K562 (cell line): ENCODE data around the gene APBA2. TPM values are rescaled to one million over a fixed set of nuclear protein-coding genes. Genes with fewer than 3 reads are reported as not detected.

Source experiments
- ATAC-seq: fragments of 200-7000 bp; cut with Tn5 transposase; 3 replicates; pipeline ENCODE4 v1.9.1; 2020; ENCODE audit warnings: moderate library complexity
- BruUV-seq: library from RNA; stranded (reverse); fragments of 400-500 nt; replicated peaks from 2 replicates; lab custom pipeline; 2021; lab: Mats Ljungman, UMichigan
- CTCF ChIA-PET: fragments of 300-600 bp; formaldehyde crosslinking; extraction: SDS; loops from one replicate; lab custom pipeline; 2021; ENCODE audit warnings: low intra/inter-chr PET ratio; lab: Yijun Ruan, JAX
- POLR2A ChIA-PET: fragments of 300-600, 350-650 bp; sonication (Branson Sonifier 250); formaldehyde crosslinking; extraction: SDS; loops from one replicate; lab custom pipeline; 2021; ENCODE audit warnings: antibody characterized with exemption, inconsistent platforms; lab: Yijun Ruan, JAX
- DNase-seq, 4 experiments: peaks; one replicate each; pipeline versions ENCODE4 v3.0.0 to v3.0.0-alpha.2; 2011 to 2018; ENCODE audit warnings: low spot score in 3 of 4, mixed read lengths in 3 of 4; ENCODE audit errors: extremely low read depth in 1 of 4
- FAIRE-seq: peaks from 2 replicates; lab custom pipeline; 2011; peaks lifted over from hg19 to GRCh38; lab: Jason Lieb, UNC
- H2AFZ ChIP-seq: 2 replicates; pipeline ENCODE4 v1.6.0; 2011; ENCODE audit warnings: low read depth, low read length, control low read depth, inconsistent platforms
- H3K27ac ChIP-seq: fragments of 200-600 bp; 3 replicates; pipeline ENCODE4 v1.8.0; 2011; ENCODE audit warnings: low read depth, mild to moderate bottlenecking, control low read depth, inconsistent platforms, low read length, moderate library complexity, mixed read lengths; ENCODE audit errors: extremely low read depth
- H3K27me3 ChIP-seq, 2 experiments: fragments of 300-600 bp in 1 of 2; 2 replicates in 1 of 2; 3 replicates in 1 of 2; pipeline versions ENCODE4 v1.6.0 to v1.8.0; 2011; ENCODE audit warnings: inconsistent platforms in 2 of 2, low read length in 2 of 2, mild to moderate bottlenecking in 1 of 2, mixed read lengths in 1 of 2, moderate library complexity in 1 of 2; ENCODE audit not compliant: control insufficient read depth in 2 of 2, insufficient read depth in 2 of 2
- H3K36me3 ChIP-seq: fragments of 300-600 bp; 3 replicates; pipeline ENCODE4 v1.8.0; 2011; ENCODE audit warnings: mild to moderate bottlenecking, low read length, inconsistent platforms; ENCODE audit not compliant: control insufficient read depth, insufficient read depth
- H3K4me1 ChIP-seq, 2 experiments: fragments of 200-600 bp in 1 of 2; replicated peaks in 1 of 2; 2 replicates in 1 of 2; 3 replicates in 1 of 2; pipeline versions ENCODE4 v1.5.1 to v1.8.0; 2011; ENCODE audit warnings: inconsistent platforms in 2 of 2, low read length in 2 of 2, mild to moderate bottlenecking in 1 of 2, mixed read lengths in 1 of 2, moderate library complexity in 1 of 2; ENCODE audit not compliant: control insufficient read depth in 2 of 2, insufficient read depth in 2 of 2
- H3K4me2 ChIP-seq: 2 replicates; pipeline ENCODE4 v1.6.1; 2011; ENCODE audit warnings: low read length, control low read depth, inconsistent platforms, mixed read lengths; ENCODE audit not compliant: insufficient read depth
- H3K4me3 ChIP-seq: fragments of 200-600 bp; sonication (generic), shearing (Covaris generic); 2 replicates; pipeline ENCODE4 v1.5.1; 2016; ENCODE audit warnings: control low read depth, inconsistent platforms
- H3K79me2 ChIP-seq: fragments of 200-600 bp; 3 replicates; pipeline ENCODE4 v1.8.0; 2011; ENCODE audit warnings: low read length, inconsistent platforms; ENCODE audit not compliant: control insufficient read depth, insufficient read depth
- H3K9ac ChIP-seq, 2 experiments: 2 replicates each; pipeline versions ENCODE4 v1.6.0 to v1.6.1; 2011; ENCODE audit warnings: low read depth in 2 of 2, low read length in 2 of 2, control low read depth in 1 of 2, inconsistent platforms in 1 of 2, mild to moderate bottlenecking in 1 of 2, mixed read lengths in 1 of 2; ENCODE audit not compliant: insufficient read depth in 1 of 2
- H3K9me1 ChIP-seq: one replicate; pipeline ENCODE4 v1.6.0; 2011; ENCODE audit warnings: inconsistent platforms, mild to moderate bottlenecking, low read length, moderate library complexity; ENCODE audit not compliant: control insufficient read depth, insufficient read depth
- H3K9me3 ChIP-seq: replicated peaks from 2 replicates; pipeline ENCODE4 v1.5.1; 2011; ENCODE audit warnings: low read depth, low read length, inconsistent platforms; ENCODE audit not compliant: control insufficient read depth, insufficient read depth
- H4K20me1 ChIP-seq: replicated peaks from 2 replicates; pipeline ENCODE4 v1.6.1; 2011; ENCODE audit warnings: low read length, inconsistent platforms, mixed read lengths; ENCODE audit not compliant: control insufficient read depth, insufficient read depth
- NFIC ChIP-seq: fragments of 450-650 bp; IDR thresholded peaks from 2 replicates; pipeline ENCODE4 v1.6.1; 2017; ENCODE audit warnings: mild to moderate bottlenecking, inconsistent platforms
- RBFOX2 ChIP-seq: fragments of 200-400 bp; formaldehyde crosslinking; IDR thresholded peaks from 2 replicates; pipeline ENCODE4 v1.6.1; 2017; ENCODE audit warnings: low read depth, mild to moderate bottlenecking, low read length, moderate library complexity
- WGBS: fragments of 100-300 bp; shearing (Covaris generic); methylation state at CpG from one replicate; pipeline ENCODE4 v1.1.6; 2016; ENCODE audit warnings: low coverage, mixed read lengths; ENCODE audit not compliant: insufficient coverage; ENCODE audit errors: missing lambda C conversion rate; 5-methylcytosine and 5-hydroxymethylcytosine counted together
- in situ Hi-C: fragments of 300-500 bp; cut with MboI; formaldehyde crosslinking; loops from 4 replicates; pipeline ENCODE4 v1.15.0; 2018; ENCODE audit warnings: inconsistent platforms, mixed read lengths
- intact Hi-C: fragments of 100-400 bp; cut with micrococcal nuclease; formaldehyde crosslinking; loops from 2 replicates; pipeline ENCODE4 v1.14.2; 2022
- polyA plus RNA-seq, 8 experiments: library from polyadenylated mRNA; depleted of rRNA in 4 of 8; stranded (reverse) in 5 of 8; unstranded in 3 of 8; fragments of >200 nt; fragmentation: Nextera tagmentation in 2 of 8; fragmentation: Illumina TruSeq in 1 of 8; extraction: Ambion mirVana in 2 of 8; extraction: Trizol in 1 of 8; gene quantifications; 2 replicates each; pipeline versions ENCODE4 v1.2.1 to v1.2.3, GENCODE V29; 2011 to 2014; ENCODE audit warnings: inconsistent platforms in 1 of 8, missing spikeins in 1 of 8
- total RNA-seq, 7 experiments: library from RNA; depleted of rRNA in 6 of 7; stranded (reverse); fragments of >200 nt in 6 of 7; fragmentation: Illumina TruSeq in 2 of 7; extraction: Trizol in 2 of 7; gene quantifications; 2 replicates each; pipeline versions ENCODE4 v1.2.1 to v1.2.3, GENCODE V29; 2011 to 2021; ENCODE audit warnings: low replicate concordance in 1 of 7
- TF ChIP-seq, protein P1 (sequence below): sonication (generic); formaldehyde crosslinking; IDR thresholded peaks from 2 replicates; pipeline ENCODE4 v1.8.0; 2023; ENCODE audit warnings: mild to moderate bottlenecking, missing genetic modification reagents

Gene APBA2
- total and polyA plus RNA-seq, 9 of the 15 experiments (the other 6 are each of a cell fraction or from before 2014, with no cell fraction given), result 0.24 to 40.9 (median 25.2) TPM

DNA sequence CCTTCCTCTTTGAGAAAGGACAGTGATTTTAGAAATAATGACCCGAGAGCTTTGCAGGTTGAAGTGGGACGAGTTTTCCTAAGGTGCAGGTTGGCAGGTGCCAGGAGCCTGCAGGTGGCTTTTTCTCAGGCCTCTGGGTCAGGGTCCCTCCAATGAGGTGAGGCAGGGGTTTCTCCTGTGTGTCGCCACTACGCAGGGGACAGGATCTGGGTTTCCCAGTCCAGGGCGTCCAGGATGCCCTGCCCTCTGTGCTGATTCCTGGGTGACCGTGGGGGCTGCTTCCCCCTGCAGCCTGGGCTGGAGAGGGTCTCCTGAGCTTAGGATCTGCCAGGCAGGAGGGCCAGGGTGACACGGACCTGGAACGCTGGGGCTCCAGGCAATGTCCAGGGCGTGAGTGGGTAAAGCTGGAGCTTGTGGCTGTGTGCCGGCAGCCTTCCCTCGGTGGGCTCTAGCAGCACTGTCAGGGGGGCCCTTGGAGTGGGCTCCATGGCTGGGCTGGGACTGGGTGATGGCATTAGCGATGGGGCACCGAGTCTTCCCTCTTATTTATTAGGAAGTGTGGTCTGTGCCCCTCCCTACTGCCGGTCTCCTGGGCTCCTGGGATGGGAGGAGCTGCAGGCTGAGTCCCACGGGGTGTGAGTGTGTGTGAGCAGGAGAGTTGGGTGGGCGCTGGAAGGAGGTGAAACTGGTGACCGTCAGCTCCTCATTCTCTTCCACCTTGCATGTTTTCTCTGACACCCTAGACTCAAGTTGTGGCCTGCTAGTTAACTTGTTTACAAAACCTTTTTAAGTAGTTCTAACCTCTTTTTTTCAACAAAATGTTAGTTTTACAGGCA is 1.8 kb downstream of the APBA2 start:
- peaks cover 55% of the 10 kb centered on the region for H3K79me2 ChIP-seq
- in situ Hi-C loops (no loop called here), intact Hi-C loops (no loop called here)
- peak overlapping the region in 1 of 2 experiments; percentile 77; a peak in 2 of 4 replicates for H3K9ac ChIP-seq
- no TSS peak for BruUV-seq
- peak overlapping the region; percentile 63 for H3K4me2 ChIP-seq
- H2AFZ ChIP-seq, result no peak overlapping the region
- no peak overlapping the region for H3K27ac ChIP-seq
- POLR2A ChIA-PET, result interaction anchor here (1.4 to 2.5 kb wide), 3 partner anchors 8 to 25 kb away, joined by 6 to 14 read pairs (median 6); no protein-coding TSS in a partner anchor
- H3K36me3 ChIP-seq, result no peaks in the 10 kb centered on the region
- H3K4me3 ChIP-seq, result peak overlapping the region; percentile 75; the same call in 1 of the 2 replicates
- H3K27me3 ChIP-seq, result no peaks in the 10 kb centered on the region
- DNase-seq, result no peak
- peaks cover 7% of the 10 kb centered on the region; the same call in 1 of the 2 replicates for H4K20me1 ChIP-seq
- no peaks in the 10 kb centered on the region for H3K9me1 ChIP-seq
- FAIRE-seq, result no peak
- TF ChIP-seq NFIC (no peak), RBFOX2 (0 out of 2 replicates have a peak, but pooled peaks have one; percentile 16)
- TF ChIP-seq, protein P1, sequence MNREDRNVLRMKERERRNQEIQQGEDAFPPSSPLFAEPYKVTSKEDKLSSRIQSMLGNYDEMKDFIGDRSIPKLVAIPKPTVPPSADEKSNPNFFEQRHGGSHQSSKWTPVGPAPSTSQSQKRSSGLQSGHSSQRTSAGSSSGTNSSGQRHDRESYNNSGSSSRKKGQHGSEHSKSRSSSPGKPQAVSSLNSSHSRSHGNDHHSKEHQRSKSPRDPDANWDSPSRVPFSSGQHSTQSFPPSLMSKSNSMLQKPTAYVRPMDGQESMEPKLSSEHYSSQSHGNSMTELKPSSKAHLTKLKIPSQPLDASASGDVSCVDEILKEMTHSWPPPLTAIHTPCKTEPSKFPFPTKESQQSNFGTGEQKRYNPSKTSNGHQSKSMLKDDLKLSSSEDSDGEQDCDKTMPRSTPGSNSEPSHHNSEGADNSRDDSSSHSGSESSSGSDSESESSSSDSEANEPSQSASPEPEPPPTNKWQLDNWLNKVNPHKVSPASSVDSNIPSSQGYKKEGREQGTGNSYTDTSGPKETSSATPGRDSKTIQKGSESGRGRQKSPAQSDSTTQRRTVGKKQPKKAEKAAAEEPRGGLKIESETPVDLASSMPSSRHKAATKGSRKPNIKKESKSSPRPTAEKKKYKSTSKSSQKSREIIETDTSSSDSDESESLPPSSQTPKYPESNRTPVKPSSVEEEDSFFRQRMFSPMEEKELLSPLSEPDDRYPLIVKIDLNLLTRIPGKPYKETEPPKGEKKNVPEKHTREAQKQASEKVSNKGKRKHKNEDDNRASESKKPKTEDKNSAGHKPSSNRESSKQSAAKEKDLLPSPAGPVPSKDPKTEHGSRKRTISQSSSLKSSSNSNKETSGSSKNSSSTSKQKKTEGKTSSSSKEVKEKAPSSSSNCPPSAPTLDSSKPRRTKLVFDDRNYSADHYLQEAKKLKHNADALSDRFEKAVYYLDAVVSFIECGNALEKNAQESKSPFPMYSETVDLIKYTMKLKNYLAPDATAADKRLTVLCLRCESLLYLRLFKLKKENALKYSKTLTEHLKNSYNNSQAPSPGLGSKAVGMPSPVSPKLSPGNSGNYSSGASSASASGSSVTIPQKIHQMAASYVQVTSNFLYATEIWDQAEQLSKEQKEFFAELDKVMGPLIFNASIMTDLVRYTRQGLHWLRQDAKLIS (CRISPR knock-in tag), result no peak
- TF ChIP-seq, all 486 proteins: peak for 1
- CTCF ChIA-PET, result no interaction called here
- WGBS, result 50% methylated on average over 12 of the region's 17 CpGs
- peak; percentile 12; the same call in 1 of the 3 replicates for ATAC-seq
- peaks cover 22 to 42% of the 10 kb centered on the region in 2 experiments for H3K4me1 ChIP-seq
- no peaks in the 10 kb centered on the region for H3K9me3 ChIP-seq
